HEK293 (cell line): ENCODE measurements around the gene IL17F.

ENCODE experiments used
- GLI2 ChIP-seq: fragments of 450-650 bp; formaldehyde crosslinking; IDR thresholded peaks from 2 replicates; pipeline ENCODE4; 2017; ENCODE audit warnings: missing biosample characterization, missing genetic modification characterization, low read depth, borderline replicate concordance
- GLI4 ChIP-seq: fragments of 450-650 bp; formaldehyde crosslinking; IDR thresholded peaks from 2 replicates; pipeline ENCODE4 v1.5.1; 2016; ENCODE audit warnings: missing biosample characterization, missing genetic modification characterization
- GLIS1 ChIP-seq: fragments of 450-650 bp; formaldehyde crosslinking; IDR thresholded peaks from 2 replicates; pipeline ENCODE4 v1.5.1; 2016; ENCODE audit warnings: missing biosample characterization, missing genetic modification characterization
- HOXC10 ChIP-seq: sonication (generic); formaldehyde crosslinking; IDR thresholded peaks from 2 replicates; pipeline ENCODE4 v1.8.1; 2023; ENCODE audit warnings: mild to moderate bottlenecking, missing genetic modification reagents
- KLF10 ChIP-seq: fragments of 450-650 bp; IDR thresholded peaks from 2 replicates; pipeline ENCODE4 v1.5.1; 2018; ENCODE audit warnings: missing biosample characterization, mild to moderate bottlenecking, missing genetic modification characterization
- REPIN1 ChIP-seq: fragments of 450-650 bp; formaldehyde crosslinking; IDR thresholded peaks from 2 replicates; pipeline ENCODE4 v1.5.1; 2017; ENCODE audit warnings: missing biosample characterization, missing genetic modification characterization, low read depth
- SALL2 ChIP-seq: fragments of 450-650 bp; formaldehyde crosslinking; IDR thresholded peaks from 2 replicates; pipeline ENCODE4 v1.5.0; 2017; ENCODE audit warnings: missing biosample characterization, mild to moderate bottlenecking, missing genetic modification characterization, borderline replicate concordance
- ZBTB7A ChIP-seq: fragments of 450-650 bp; formaldehyde crosslinking; IDR thresholded peaks from 2 replicates; pipeline ENCODE4 v1.5.1; 2016; ENCODE audit warnings: low read depth, missing biosample characterization, missing genetic modification characterization
- ZFP41 ChIP-seq: fragments of 450-650 bp; formaldehyde crosslinking; IDR thresholded peaks from 2 replicates; pipeline ENCODE4 v1.5.1; 2016; ENCODE audit warnings: missing biosample characterization, missing genetic modification characterization, borderline replicate concordance
- ZFP69B ChIP-seq: fragments of 450-650 bp; formaldehyde crosslinking; IDR thresholded peaks from 2 replicates; pipeline ENCODE4 v1.5.1; 2016; ENCODE audit warnings: missing biosample characterization, missing genetic modification characterization
- ZIC2 ChIP-seq: fragments of 450-650 bp; formaldehyde crosslinking; IDR thresholded peaks from 2 replicates; pipeline ENCODE4 v1.5.1; 2016; ENCODE audit warnings: missing biosample characterization, missing genetic modification characterization
- ZNF10 ChIP-seq: fragments of 450-650 bp; formaldehyde crosslinking; IDR thresholded peaks from 2 replicates; pipeline ENCODE4 v1.5.1; 2017; ENCODE audit warnings: missing biosample characterization, missing genetic modification characterization
- ZNF114 ChIP-seq: fragments of 450-650 bp; formaldehyde crosslinking; IDR thresholded peaks from 2 replicates; pipeline ENCODE4 v1.5.0; 2017; ENCODE audit warnings: missing biosample characterization, missing genetic modification characterization
- ZNF132 ChIP-seq: fragments of 450-650 bp; formaldehyde crosslinking; IDR thresholded peaks from 2 replicates; pipeline ENCODE4 v1.5.1; 2017; ENCODE audit warnings: missing biosample characterization, missing genetic modification characterization, borderline replicate concordance
- ZNF335 ChIP-seq: fragments of 450-650 bp; formaldehyde crosslinking; conservative IDR thresholded peaks from 2 replicates; pipeline ENCODE4 v1.5.1; 2016; ENCODE audit warnings: missing biosample characterization, missing genetic modification characterization
- ZNF37A ChIP-seq: fragments of 450-650 bp; IDR thresholded peaks from 2 replicates; pipeline ENCODE4 v1.5.1; 2018; ENCODE audit warnings: missing biosample characterization, missing genetic modification characterization
- ZNF548 ChIP-seq: fragments of 450-650 bp; formaldehyde crosslinking; IDR thresholded peaks from 2 replicates; pipeline ENCODE4 v1.5.1; 2016; ENCODE audit warnings: missing biosample characterization, missing genetic modification characterization
- ZNF585B ChIP-seq: fragments of 450-650 bp; formaldehyde crosslinking; IDR thresholded peaks from 2 replicates; pipeline ENCODE4 v1.5.1; 2016; ENCODE audit warnings: missing biosample characterization, missing genetic modification characterization
- ZNF596 ChIP-seq: fragments of 450-650 bp; IDR thresholded peaks from 2 replicates; pipeline ENCODE4 v1.5.0; 2018; ENCODE audit warnings: missing biosample characterization, mild to moderate bottlenecking, missing genetic modification characterization, moderate library complexity
- ZNF624 ChIP-seq: fragments of 450-650 bp; formaldehyde crosslinking; IDR thresholded peaks from 2 replicates; pipeline ENCODE4 v1.5.1; 2017; ENCODE audit warnings: missing biosample characterization, missing genetic modification characterization
- ZNF677 ChIP-seq: fragments of 450-650 bp; IDR thresholded peaks from 2 replicates; pipeline ENCODE4 v1.5.0; 2018; ENCODE audit warnings: missing biosample characterization, mild to moderate bottlenecking, missing genetic modification characterization, moderate library complexity
- ZNF76 ChIP-seq: fragments of 450-650 bp; formaldehyde crosslinking; IDR thresholded peaks from 2 replicates; pipeline ENCODE4; 2016; ENCODE audit warnings: low read depth, missing biosample characterization, missing genetic modification characterization, borderline replicate concordance
- ZNF830 ChIP-seq: fragments of 450-650 bp; IDR thresholded peaks from 2 replicates; pipeline ENCODE4 v1.5.0; 2018; ENCODE audit warnings: missing biosample characterization, missing genetic modification characterization, low read depth, mild to moderate bottlenecking, moderate library complexity
- ZNF837 ChIP-seq: fragments of 450-650 bp; formaldehyde crosslinking; IDR thresholded peaks from 2 replicates; pipeline ENCODE4 v1.5.1; 2016; ENCODE audit warnings: missing biosample characterization, missing genetic modification characterization
- ZSCAN23 ChIP-seq: fragments of 450-650 bp; formaldehyde crosslinking; IDR thresholded peaks from 2 replicates; pipeline ENCODE4 v1.5.1; 2016; ENCODE audit warnings: missing biosample characterization, missing genetic modification characterization
- ZSCAN30 ChIP-seq: fragments of 450-650 bp; IDR thresholded peaks from 2 replicates; pipeline ENCODE4 v1.5.1; 2018; ENCODE audit warnings: missing biosample characterization, mild to moderate bottlenecking, missing genetic modification characterization, moderate library complexity
- TF ChIP-seq, protein P1 (sequence below): fragments of 450-650 bp; formaldehyde crosslinking; conservative IDR thresholded peaks from 2 replicates; pipeline ENCODE4 v1.5.1; 2016; ENCODE audit warnings: low read depth, missing biosample characterization, missing genetic modification characterization
- TF ChIP-seq, protein P2 (sequence below): fragments of 450-650 bp; formaldehyde crosslinking; IDR thresholded peaks from 2 replicates; pipeline ENCODE4 v1.5.1; 2016; ENCODE audit warnings: missing biosample characterization, missing genetic modification characterization
- TF ChIP-seq, protein P3 (sequence below): fragments of 450-650 bp; formaldehyde crosslinking; IDR thresholded peaks from 2 replicates; pipeline ENCODE4 v1.5.1; 2016; ENCODE audit warnings: missing biosample characterization, missing genetic modification characterization, low read depth
- TF ChIP-seq, protein P4 (sequence below): fragments of 450-650 bp; formaldehyde crosslinking; IDR thresholded peaks from 2 replicates; pipeline ENCODE4 v1.5.1; 2016; ENCODE audit warnings: missing biosample characterization, missing genetic modification characterization

IL17F gene

DNA sequence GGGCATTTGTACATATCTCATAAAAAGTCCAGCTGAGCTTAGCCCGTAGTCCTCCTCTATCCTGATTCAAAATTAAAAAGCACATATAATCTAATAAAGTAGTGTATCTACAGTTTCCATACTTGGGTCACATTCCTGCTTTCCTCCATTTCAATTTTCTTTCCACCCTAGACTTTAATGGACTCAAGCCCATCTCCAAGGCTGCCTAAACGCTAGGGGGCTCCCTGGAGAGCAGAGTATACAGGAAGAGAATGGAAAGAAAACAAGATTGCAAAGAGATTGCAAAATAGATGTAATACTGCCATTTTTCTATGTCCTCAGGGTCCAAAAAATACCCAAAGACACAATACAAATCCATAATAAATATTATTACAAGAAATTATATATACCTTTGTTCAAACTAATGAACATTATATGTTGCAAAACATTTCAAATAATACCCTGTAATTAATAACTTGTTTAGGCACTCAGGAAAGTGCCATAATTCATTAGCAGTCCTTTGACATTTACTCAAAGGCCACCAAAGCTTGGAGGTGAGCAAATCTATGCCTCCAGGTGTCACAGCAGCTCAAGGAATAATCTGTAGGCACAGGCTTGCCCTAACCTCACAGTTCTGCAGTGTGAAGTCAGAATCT lies 42.6 kb upstream of the IL17F start (continued):
- TF ChIP-seq, protein P1, sequence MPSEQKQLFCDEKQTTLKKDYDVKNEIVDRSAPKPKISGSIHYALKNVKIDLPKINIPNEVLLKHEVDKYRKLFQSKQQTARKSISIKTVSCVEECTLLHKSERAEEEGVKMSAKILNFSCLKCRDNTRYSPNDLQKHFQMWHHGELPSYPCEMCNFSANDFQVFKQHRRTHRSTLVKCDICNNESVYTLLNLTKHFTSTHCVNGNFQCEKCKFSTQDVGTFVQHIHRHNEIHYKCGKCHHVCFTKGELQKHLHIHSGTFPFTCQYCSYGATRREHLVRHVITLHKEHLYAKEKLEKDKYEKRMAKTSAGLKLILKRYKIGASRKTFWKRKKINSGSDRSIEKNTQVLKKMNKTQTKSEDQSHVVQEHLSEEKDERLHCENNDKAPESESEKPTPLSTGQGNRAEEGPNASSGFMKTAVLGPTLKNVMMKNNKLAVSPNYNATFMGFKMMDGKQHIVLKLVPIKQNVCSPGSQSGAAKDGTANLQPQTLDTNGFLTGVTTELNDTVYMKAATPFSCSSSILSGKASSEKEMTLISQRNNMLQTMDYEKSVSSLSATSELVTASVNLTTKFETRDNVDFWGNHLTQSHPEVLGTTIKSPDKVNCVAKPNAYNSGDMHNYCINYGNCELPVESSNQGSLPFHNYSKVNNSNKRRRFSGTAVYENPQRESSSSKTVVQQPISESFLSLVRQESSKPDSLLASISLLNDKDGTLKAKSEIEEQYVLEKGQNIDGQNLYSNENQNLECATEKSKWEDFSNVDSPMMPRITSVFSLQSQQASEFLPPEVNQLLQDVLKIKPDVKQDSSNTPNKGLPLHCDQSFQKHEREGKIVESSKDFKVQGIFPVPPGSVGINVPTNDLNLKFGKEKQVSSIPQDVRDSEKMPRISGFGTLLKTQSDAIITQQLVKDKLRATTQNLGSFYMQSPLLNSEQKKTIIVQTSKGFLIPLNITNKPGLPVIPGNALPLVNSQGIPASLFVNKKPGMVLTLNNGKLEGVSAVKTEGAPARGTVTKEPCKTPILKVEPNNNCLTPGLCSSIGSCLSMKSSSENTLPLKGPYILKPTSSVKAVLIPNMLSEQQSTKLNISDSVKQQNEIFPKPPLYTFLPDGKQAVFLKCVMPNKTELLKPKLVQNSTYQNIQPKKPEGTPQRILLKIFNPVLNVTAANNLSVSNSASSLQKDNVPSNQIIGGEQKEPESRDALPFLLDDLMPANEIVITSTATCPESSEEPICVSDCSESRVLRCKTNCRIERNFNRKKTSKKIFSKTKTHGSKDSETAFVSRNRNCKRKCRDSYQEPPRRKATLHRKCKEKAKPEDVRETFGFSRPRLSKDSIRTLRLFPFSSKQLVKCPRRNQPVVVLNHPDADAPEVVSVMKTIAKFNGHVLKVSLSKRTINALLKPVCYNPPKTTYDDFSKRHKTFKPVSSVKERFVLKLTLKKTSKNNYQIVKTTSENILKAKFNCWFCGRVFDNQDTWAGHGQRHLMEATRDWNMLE: 0 out of 2 replicates have a peak, but pooled peaks have one; percentile 36
- TF ChIP-seq, protein P2, sequence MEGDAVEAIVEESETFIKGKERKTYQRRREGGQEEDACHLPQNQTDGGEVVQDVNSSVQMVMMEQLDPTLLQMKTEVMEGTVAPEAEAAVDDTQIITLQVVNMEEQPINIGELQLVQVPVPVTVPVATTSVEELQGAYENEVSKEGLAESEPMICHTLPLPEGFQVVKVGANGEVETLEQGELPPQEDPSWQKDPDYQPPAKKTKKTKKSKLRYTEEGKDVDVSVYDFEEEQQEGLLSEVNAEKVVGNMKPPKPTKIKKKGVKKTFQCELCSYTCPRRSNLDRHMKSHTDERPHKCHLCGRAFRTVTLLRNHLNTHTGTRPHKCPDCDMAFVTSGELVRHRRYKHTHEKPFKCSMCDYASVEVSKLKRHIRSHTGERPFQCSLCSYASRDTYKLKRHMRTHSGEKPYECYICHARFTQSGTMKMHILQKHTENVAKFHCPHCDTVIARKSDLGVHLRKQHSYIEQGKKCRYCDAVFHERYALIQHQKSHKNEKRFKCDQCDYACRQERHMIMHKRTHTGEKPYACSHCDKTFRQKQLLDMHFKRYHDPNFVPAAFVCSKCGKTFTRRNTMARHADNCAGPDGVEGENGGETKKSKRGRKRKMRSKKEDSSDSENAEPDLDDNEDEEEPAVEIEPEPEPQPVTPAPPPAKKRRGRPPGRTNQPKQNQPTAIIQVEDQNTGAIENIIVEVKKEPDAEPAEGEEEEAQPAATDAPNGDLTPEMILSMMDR (tag by site-specific recombination): peak; percentile 66
- TF ChIP-seq ZNF37A (tag by site-specific recombination) (no peak), REPIN1 (tag by site-specific recombination) (no peak), ZNF585B (no peak), ZNF624 (no peak), ZFP41 (tag by site-specific recombination) (no peak), ZNF677 (no peak), ZNF548 (tag by site-specific recombination) (no peak), GLI2 (tag by site-specific recombination) (no peak), ZNF114 (no peak), ZSCAN23 (no peak), ZNF10 (no peak), ZNF596 (tag by site-specific recombination) (no peak), ZNF837 (tag by site-specific recombination) (no peak), ZIC2 (tag by site-specific recombination) (no peak), ZNF830 (no peak), ZNF76 (tag by site-specific recombination) (no peak), KLF10 (tag by site-specific recombination) (0 out of 2 replicates have a peak, but pooled peaks have one; percentile 17), GLIS1 (tag by site-specific recombination) (no peak), SALL2 (tag by site-specific recombination) (no peak), ZBTB7A (tag by site-specific recombination) (no peak), ZNF132 (tag by site-specific recombination) (no peak), GLI4 (tag by site-specific recombination) (no peak), ZSCAN30 (tag by site-specific recombination) (0 out of 2 replicates have a peak, but pooled peaks have one; percentile 22), HOXC10 (CRISPR knock-in tag) (no peak), ZNF335 (tag by site-specific recombination) (peak; percentile 58), ZFP69B (no peak)
- TF ChIP-seq, protein P3, sequence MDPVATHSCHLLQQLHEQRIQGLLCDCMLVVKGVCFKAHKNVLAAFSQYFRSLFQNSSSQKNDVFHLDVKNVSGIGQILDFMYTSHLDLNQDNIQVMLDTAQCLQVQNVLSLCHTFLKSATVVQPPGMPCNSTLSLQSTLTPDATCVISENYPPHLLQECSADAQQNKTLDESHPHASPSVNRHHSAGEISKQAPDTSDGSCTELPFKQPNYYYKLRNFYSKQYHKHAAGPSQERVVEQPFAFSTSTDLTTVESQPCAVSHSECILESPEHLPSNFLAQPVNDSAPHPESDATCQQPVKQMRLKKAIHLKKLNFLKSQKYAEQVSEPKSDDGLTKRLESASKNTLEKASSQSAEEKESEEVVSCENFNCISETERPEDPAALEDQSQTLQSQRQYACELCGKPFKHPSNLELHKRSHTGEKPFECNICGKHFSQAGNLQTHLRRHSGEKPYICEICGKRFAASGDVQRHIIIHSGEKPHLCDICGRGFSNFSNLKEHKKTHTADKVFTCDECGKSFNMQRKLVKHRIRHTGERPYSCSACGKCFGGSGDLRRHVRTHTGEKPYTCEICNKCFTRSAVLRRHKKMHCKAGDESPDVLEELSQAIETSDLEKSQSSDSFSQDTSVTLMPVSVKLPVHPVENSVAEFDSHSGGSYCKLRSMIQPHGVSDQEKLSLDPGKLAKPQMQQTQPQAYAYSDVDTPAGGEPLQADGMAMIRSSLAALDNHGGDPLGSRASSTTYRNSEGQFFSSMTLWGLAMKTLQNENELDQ (tag by site-specific recombination): no peak
- TF ChIP-seq, protein P4, sequence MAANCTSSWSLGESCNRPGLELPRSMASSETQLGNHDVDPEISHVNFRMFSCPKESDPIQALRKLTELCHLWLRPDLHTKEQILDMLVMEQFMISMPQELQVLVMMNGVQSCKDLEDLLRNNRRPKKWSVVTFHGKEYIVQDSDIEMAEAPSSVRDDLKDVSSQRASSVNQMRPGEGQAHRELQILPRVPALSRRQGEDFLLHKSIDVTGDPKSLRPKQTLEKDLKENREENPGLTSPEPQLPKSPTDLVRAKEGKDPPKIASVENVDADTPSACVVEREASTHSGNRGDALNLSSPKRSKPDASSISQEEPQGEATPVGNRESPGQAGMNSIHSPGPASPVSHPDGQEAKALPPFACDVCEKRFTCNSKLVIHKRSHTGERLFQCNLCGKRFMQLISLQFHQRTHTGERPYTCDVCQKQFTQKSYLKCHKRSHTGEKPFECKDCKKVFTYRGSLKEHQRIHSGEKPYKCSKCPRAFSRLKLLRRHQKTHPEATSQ (tag by site-specific recombination): no peak
